Activated CD8-positive, alpha-beta memory T cell treated with anti-CD3 and anti-CD28 coated beads for 36 hours (primary cell): ENCODE results near the gene ARHGAP45. TPM values are rescaled to one million over a fixed set of nuclear protein-coding genes. Genes with fewer than 3 reads are reported as not detected.

Experiments used
- CTCF ChIA-PET: fragments of 350-600 bp; sonication (Branson Sonifier 250); formaldehyde crosslinking; loops from one replicate; lab custom pipeline; 2021; ENCODE audit warnings: antibody characterized with exemption; lab: Charles Lee
- POLR2A ChIA-PET: fragments of 350-600 bp; sonication (Branson Sonifier 250); formaldehyde crosslinking; loops from one replicate; lab custom pipeline; 2021; ENCODE audit warnings: antibody characterized with exemption; lab: Charles Lee
- total RNA-seq, 2 experiments: library from RNA; stranded (reverse); gene quantifications; one replicate each; pipeline ENCODE4 v1.2.3, GENCODE V29; 2021

The ARHGAP45 gene
- total RNA-seq, 2 experiments from 2014 or later, result 148 to 154 TPM

GRCh38 chr19:1046836-1047695 is 19.9 kb upstream of the ARHGAP45 start:
- POLR2A ChIA-PET, result no interaction called here
- CTCF ChIA-PET, result interaction anchor here (0.6 kb wide), 1 partner anchor 206 kb away, joined by 4 read pairs; the partner anchor contains the start of gene PRTN3

GRCh38 chr19:1047696-1048147 is 19.2 kb upstream of the ARHGAP45 start:
- POLR2A ChIA-PET, result interaction anchor here (0.7 to 1.0 kb wide), 2 partner anchors 10 to 247 kb away, joined by 5 to 13 read pairs; no protein-coding TSS in a partner anchor
- CTCF ChIA-PET, result interaction anchor here (0.6 to 1.6 kb wide), 2 partner anchors 10 to 207 kb away, joined by 4 to 5 read pairs; partner anchors contain the start of gene PRTN3

GRCh38 chr19:1049106-1049505 is 17.9 kb upstream of the ARHGAP45 start:
- POLR2A ChIA-PET, result no interaction called here

GRCh38 chr19:1049800-1050199 is 17.2 kb upstream of the ARHGAP45 start:
- ChIA-PET POLR2A (no interaction called here), CTCF (no interaction called here)

More at GRCh38 chr19:1049106-1049505, 17.9 kb upstream of the ARHGAP45 start:
- CTCF ChIA-PET, result interaction anchor here (1.6 kb wide), 1 partner anchor 9 kb away, joined by 5 read pairs; no protein-coding TSS in a partner anchor

GRCh38 chr19:1050989-1051788 is 15.8 kb upstream of the ARHGAP45 start:
- POLR2A ChIA-PET, result no interaction called here
- CTCF ChIA-PET, result interaction anchor here (0.9 kb wide), 1 partner anchor 14 kb away, joined by 3 read pairs; no protein-coding TSS in a partner anchor

- CTCF ChIA-PET, result no interaction called here
- POLR2A ChIA-PET, result no interaction called here
Measured at GRCh38 chr19:1051791-1052190, 15.2 kb upstream of the ARHGAP45 start.

GRCh38 chr19:1052349-1052975 is 14.5 kb upstream of the ARHGAP45 start:
- ChIA-PET CTCF (no interaction called here), POLR2A (no interaction called here)

GRCh38 chr19:1053176-1054101 is 13.5 kb upstream of the ARHGAP45 start:
- ChIA-PET CTCF (interaction anchor here (0.6 to 1.0 kb wide), 2 partner anchors 14 to 126 kb away, joined by 3 to 4 read pairs; partner anchors contain the start of gene ARHGAP45), POLR2A (no interaction called here)

- POLR2A ChIA-PET, result no interaction called here
- CTCF ChIA-PET, result interaction anchor here (0.6 to 1.2 kb wide), 3 partner anchors 13 to 127 kb away, joined by 3 to 4 read pairs (median 3); partner anchors contain the start of genes ABCA7 and ARHGAP45
Measured at GRCh38 chr19:1054102-1055027, 12.6 kb upstream of the ARHGAP45 start.

- ChIA-PET CTCF (interaction anchor here (1.2 kb wide), 1 partner anchor 16 kb away, joined by 3 read pairs; the partner anchor contains the start of gene ABCA7), POLR2A (no interaction called here)
Measured at GRCh38 chr19:1055028-1055425, 11.9 kb upstream of the ARHGAP45 start.

GRCh38 chr19:1055886-1056620 is 10.9 kb upstream of the ARHGAP45 start:
- ChIA-PET CTCF (interaction anchor here (1.0 to 1.3 kb wide), 4 partner anchors 9 to 35 kb away, joined by 3 to 6 read pairs (median 3); partner anchors contain the start of genes ABCA7 and RNU6-2), POLR2A (no interaction called here)

GRCh38 chr19:1057176-1057855 is 9.7 kb upstream of the ARHGAP45 start:
- ChIA-PET POLR2A (interaction anchor here (0.5 to 1.1 kb wide), 4 partner anchors 9 to 212 kb away, joined by 3 to 5 read pairs (median 3); no protein-coding TSS in a partner anchor), CTCF (interaction anchor here (0.6 to 1.8 kb wide), 7 partner anchors 9 to 152 kb away, joined by 3 to 6 read pairs (median 4); partner anchors contain the start of gene RNU6-2)

GRCh38 chr19:1058112-1058511 is 8.9 kb upstream of the ARHGAP45 start:
- ChIA-PET POLR2A (interaction anchor here (1.1 kb wide), 1 partner anchor 33 kb away, joined by 3 read pairs; no protein-coding TSS in a partner anchor), CTCF (interaction anchor here (0.8 to 1.8 kb wide), 4 partner anchors 10 to 208 kb away, joined by 3 to 5 read pairs (median 4); no protein-coding TSS in a partner anchor)

GRCh38 chr19:1060689-1061088 is 6.3 kb upstream of the ARHGAP45 start:
- ChIA-PET POLR2A (no interaction called here), CTCF (interaction anchor here (0.7 to 1.1 kb wide), 2 partner anchors 17 to 65 kb away, joined by 3 read pairs; no protein-coding TSS in a partner anchor)

GRCh38 chr19:1061987-1062386 is 5.0 kb upstream of the ARHGAP45 start:
- CTCF ChIA-PET, result no interaction called here

More at GRCh38 chr19:1061987-1062386, 5.0 kb upstream of the ARHGAP45 start:
- POLR2A ChIA-PET, result interaction anchor here (0.5 to 0.6 kb wide), 2 partner anchors 13 to 375 kb away, joined by 9 to 11 read pairs; no protein-coding TSS in a partner anchor
